ENCODE data around the gene FNBP1L.

DNA sequence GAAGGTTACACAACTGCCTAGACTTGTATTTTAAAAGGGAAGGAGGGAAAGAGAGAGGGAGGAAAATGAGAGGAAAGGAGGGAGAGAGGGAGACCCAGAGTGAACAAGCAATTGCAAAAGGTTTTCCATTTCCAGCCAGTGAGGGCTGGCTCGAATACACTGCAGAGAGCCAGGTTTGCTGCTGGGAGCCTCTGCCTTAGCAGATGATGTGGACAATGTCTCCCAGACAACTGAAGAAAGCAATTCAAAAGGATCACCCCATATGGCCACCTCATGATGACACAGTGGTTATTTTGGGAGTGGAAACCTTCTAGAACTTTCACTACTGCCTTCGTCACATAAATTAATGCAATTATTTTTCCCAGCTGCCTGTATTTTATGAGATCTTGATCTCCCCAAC, 147.3 kb downstream of the FNBP1L start:
- TF ChIP-seq, protein P1, sequence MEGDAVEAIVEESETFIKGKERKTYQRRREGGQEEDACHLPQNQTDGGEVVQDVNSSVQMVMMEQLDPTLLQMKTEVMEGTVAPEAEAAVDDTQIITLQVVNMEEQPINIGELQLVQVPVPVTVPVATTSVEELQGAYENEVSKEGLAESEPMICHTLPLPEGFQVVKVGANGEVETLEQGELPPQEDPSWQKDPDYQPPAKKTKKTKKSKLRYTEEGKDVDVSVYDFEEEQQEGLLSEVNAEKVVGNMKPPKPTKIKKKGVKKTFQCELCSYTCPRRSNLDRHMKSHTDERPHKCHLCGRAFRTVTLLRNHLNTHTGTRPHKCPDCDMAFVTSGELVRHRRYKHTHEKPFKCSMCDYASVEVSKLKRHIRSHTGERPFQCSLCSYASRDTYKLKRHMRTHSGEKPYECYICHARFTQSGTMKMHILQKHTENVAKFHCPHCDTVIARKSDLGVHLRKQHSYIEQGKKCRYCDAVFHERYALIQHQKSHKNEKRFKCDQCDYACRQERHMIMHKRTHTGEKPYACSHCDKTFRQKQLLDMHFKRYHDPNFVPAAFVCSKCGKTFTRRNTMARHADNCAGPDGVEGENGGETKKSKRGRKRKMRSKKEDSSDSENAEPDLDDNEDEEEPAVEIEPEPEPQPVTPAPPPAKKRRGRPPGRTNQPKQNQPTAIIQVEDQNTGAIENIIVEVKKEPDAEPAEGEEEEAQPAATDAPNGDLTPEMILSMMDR (conservative IDR thresholded peaks at IDR 0.05; ENCODE audit: low read length): no peak
- TF ChIP-seq EZH2phosphoT487 (IDR thresholded peaks at IDR 0.05; ENCODE audit: borderline replicate concordance, low read depth, low read length): no peak

Measured in OCI-LY7 (cell line).